Measurements from ENCODE around the gene TLCD2.

TLCD2 gene

GRCh38 chr17:1735834-1736347, 25.7 kb upstream of the TLCD2 start:
- TF ChIP-seq, protein P1, sequence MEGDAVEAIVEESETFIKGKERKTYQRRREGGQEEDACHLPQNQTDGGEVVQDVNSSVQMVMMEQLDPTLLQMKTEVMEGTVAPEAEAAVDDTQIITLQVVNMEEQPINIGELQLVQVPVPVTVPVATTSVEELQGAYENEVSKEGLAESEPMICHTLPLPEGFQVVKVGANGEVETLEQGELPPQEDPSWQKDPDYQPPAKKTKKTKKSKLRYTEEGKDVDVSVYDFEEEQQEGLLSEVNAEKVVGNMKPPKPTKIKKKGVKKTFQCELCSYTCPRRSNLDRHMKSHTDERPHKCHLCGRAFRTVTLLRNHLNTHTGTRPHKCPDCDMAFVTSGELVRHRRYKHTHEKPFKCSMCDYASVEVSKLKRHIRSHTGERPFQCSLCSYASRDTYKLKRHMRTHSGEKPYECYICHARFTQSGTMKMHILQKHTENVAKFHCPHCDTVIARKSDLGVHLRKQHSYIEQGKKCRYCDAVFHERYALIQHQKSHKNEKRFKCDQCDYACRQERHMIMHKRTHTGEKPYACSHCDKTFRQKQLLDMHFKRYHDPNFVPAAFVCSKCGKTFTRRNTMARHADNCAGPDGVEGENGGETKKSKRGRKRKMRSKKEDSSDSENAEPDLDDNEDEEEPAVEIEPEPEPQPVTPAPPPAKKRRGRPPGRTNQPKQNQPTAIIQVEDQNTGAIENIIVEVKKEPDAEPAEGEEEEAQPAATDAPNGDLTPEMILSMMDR (IDR thresholded peaks at IDR 0.05; ENCODE audit: control extremely low read depth, extremely low read depth, low read depth, missing control alignments), result no peak
- CTCF ChIA-PET, result interaction anchor here (1.0 to 1.1 kb wide), 2 partner anchors 15 to 27 kb away, joined by 3 read pairs; no protein-coding TSS in a partner anchor
- POLR2A ChIA-PET, result interaction anchor here (0.6 to 1.9 kb wide), 3 partner anchors 19 to 529 kb away, joined by 3 to 11 read pairs (median 3); no protein-coding TSS in a partner anchor
- no peak for DNase-seq (ENCODE audit: extremely low spot score)

DNA sequence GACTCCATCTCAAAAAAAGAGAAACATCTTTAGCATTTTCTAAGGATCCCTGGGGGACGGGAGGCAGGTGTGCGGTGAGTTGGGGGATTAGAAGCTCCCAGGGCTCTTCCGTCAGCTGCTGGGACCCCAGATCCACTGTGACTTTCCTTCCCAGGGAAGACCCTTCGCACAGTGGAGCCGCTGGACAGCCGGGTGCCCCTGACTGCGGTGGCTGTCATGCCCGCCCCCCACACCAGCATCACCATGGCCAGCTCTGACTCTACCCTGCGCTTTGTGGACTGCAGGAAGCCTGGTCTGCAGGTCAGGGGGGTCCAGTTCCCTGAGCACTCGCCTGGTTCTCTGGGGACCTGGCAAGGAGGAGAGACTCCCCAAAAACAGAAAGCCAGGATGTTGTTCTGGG, 25.2 kb upstream of the TLCD2 start:
- CTCF ChIA-PET, result interaction anchor here (1.0 kb wide), 1 partner anchor 14 kb away, joined by 3 read pairs; no protein-coding TSS in a partner anchor
- no peak for DNase-seq (ENCODE audit: extremely low spot score)
- TF ChIP-seq, protein P1 (IDR thresholded peaks at IDR 0.05; ENCODE audit: control extremely low read depth, extremely low read depth, low read depth, missing control alignments), result no peak
- POLR2A ChIA-PET, result interaction anchor here (0.6 kb wide), 1 partner anchor 529 kb away, joined by 3 read pairs; no protein-coding TSS in a partner anchor

DNA sequence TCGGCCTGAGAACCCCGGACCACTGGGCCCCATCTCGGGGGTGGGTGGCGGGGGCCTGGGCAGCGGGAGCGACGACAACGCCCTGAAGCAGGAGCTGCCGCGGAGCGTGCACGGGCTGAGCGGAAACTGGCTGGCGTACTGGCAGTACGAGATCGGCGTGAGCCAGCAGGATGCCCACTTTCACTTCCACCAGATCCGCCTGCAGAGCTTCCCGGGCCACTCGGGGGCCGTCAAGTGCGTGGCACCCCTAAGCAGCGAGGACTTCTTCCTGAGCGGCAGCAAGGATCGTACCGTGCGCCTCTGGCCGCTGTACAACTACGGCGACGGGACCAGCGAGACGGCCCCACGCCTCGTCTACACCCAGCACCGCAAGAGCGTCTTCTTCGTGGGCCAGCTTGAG, 23.6 kb upstream of the TLCD2 start:
- TF ChIP-seq, protein P1 (IDR thresholded peaks at IDR 0.05; ENCODE audit: control extremely low read depth, extremely low read depth, low read depth, missing control alignments), result no peak
- DNase-seq (ENCODE audit: extremely low spot score), result no peak
- CTCF ChIA-PET, result interaction anchor here (0.8 to 1.5 kb wide), 2 partner anchors 9 to 12 kb away, joined by 3 to 5 read pairs; partner anchors contain the start of gene WDR81
- POLR2A ChIA-PET, result no interaction called here

DNA sequence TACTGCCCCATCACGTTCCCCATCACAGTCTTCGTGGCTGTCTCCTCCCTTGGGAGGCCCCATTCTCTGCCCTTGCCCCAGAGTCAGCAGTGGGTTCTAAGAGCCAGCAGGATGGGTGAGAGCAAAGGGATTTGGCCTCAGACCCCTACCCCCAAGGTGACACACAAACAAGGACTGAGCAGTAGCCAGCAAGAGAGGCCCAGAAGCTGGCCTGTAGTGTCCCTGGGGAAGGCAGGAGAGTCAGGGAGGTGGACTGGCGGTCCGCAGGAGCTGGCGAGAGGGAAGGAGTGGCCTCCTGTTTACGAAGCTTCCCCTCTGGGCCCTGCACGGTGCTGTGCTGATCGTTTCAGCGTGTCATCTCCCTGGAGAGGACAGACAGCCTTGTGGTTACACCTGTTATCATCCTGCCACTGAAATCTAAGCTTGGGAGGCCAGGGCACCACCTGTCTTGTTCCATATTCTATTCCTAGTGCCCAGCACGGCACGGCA, 22.7 kb upstream of the TLCD2 start:
- DNase-seq (ENCODE audit: extremely low spot score), result no peak
- ChIA-PET POLR2A (interaction anchor here (0.5 kb wide), 1 partner anchor 459 kb away, joined by 3 read pairs; no protein-coding TSS in a partner anchor), CTCF (interaction anchor here (0.6 to 3.2 kb wide), 6 partner anchors 8 to 132 kb away, joined by 3 to 26 read pairs (median 4); partner anchors contain the start of gene WDR81)
- TF ChIP-seq, protein P1 (IDR thresholded peaks at IDR 0.05; ENCODE audit: control extremely low read depth, extremely low read depth, low read depth, missing control alignments), result no peak

DNA sequence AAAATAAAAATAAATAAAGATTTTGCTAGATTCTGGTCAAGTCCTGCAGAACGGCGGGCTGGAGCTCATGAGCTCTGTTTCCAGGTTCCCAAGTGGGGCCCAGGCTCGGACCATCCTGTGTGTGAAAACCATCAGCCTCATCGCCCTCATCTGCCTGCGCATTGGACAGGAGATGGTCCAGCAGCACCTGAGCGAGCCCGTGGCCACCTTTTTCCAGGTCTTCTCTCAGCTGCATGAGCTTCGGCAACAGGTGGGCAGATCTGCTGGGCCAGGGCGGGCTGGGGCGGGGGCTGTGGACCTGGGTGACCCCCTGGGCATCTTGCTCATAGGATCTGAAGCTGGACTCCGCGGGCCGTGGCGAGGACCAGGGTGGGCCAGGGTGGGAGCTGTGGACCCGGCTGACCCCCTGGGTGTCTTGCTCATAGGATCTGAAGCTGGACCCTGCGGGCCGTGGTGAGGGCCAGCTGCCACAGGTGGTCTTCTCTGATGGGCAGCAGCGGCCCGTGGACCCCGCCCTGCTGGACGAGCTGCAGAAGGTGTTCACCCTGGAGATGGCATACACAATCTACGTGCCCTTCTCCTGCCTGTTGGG, 22.2 kb upstream of the TLCD2 start:
- ChIA-PET POLR2A (interaction anchor here (0.5 kb wide), 1 partner anchor 458 kb away, joined by 3 read pairs; no protein-coding TSS in a partner anchor), CTCF (interaction anchor here (1.1 to 3.2 kb wide), 5 partner anchors 8 to 18 kb away, joined by 3 to 26 read pairs (median 5); partner anchors contain the start of gene WDR81)
- DNase-seq (ENCODE audit: extremely low spot score), result no peak
- TF ChIP-seq, protein P1 (IDR thresholded peaks at IDR 0.05; ENCODE audit: control extremely low read depth, extremely low read depth, low read depth, missing control alignments), result no peak

DNA sequence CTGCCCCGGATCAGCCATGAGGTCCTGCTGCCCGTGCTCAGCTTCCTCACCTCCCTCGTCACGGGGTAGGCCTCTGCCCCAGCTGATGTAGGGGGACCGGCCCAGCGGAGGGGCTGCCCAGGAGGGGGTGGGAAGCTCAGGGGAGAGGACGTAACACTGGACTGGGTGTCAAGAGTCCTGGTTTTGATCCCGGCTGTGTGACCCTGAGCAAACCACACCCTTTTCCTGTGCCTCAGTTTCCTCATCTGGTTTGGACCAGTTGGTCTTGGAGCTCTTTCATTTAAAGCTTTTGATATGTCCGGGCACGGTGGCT, 21.0 kb upstream of the TLCD2 start:
- DNase-seq (ENCODE audit: extremely low spot score), result no peak
- ChIA-PET POLR2A (interaction anchor here (1.0 to 1.1 kb wide), 2 partner anchors 14 to 101 kb away, joined by 6 to 8 read pairs; no protein-coding TSS in a partner anchor), CTCF (interaction anchor here (2.8 to 3.2 kb wide), 2 partner anchors 10 to 14 kb away, joined by 9 to 26 read pairs; no protein-coding TSS in a partner anchor)
- TF ChIP-seq, protein P1 (IDR thresholded peaks at IDR 0.05; ENCODE audit: control extremely low read depth, extremely low read depth, low read depth, missing control alignments), result no peak
